Kidney tubule cell (primary cell): Measurements from ENCODE around the gene SACS.

Experiments used
- DNase-seq: peaks from one replicate; pipeline ENCODE4 v3.0.0-alpha.2; 2018; ENCODE audit warnings: low spot score

Gene SACS

GRCh38 chr13:23367907-23368306 lies 65.6 kb downstream of the SACS start:
- DNase-seq = no peak

- DNase-seq = no peak
These were observed 67.8 kb downstream of the SACS start for GRCh38 chr13:23365652-23366051.

GRCh38 chr13:23359882-23360281 lies 73.6 kb downstream of the SACS start:
- no peak for DNase-seq

- no peak for DNase-seq
These were observed 76.2 kb downstream of the SACS start for GRCh38 chr13:23357349-23357748.

GRCh38 chr13:23356368-23356767 lies 77.1 kb downstream of the SACS start:
- no peak for DNase-seq

GRCh38 chr13:23354520-23354919 lies 79.0 kb downstream of the SACS start:
- no peak for DNase-seq

GRCh38 chr13:23352161-23352560 lies 81.3 kb downstream of the SACS start:
- no peak for DNase-seq

GRCh38 chr13:23350009-23350408 lies 83.5 kb downstream of the SACS start:
- peak; percentile 93 for DNase-seq

- no peak for DNase-seq
These were observed 84.2 kb downstream of the SACS start for GRCh38 chr13:23349161-23349897.

GRCh38 chr13:23348262-23349127 lies 85.0 kb downstream of the SACS start:
- DNase-seq = peak; percentile 42

GRCh38 chr13:23347601-23348000 lies 85.9 kb downstream of the SACS start:
- no peak for DNase-seq

- DNase-seq = no peak
These were observed 88.4 kb downstream of the SACS start for GRCh38 chr13:23344931-23345595.

- no peak for DNase-seq
These were observed 94.3 kb downstream of the SACS start for GRCh38 chr13:23339225-23339624.

GRCh38 chr13:23330356-23330755 lies 103.1 kb downstream of the SACS start:
- no peak for DNase-seq

GRCh38 chr13:23325191-23325590 lies 108.3 kb downstream of the SACS start:
- no peak for DNase-seq

GRCh38 chr13:23323946-23324709 lies 109.4 kb downstream of the SACS start:
- no peak for DNase-seq

- DNase-seq = peak; percentile 16
These were observed 110.9 kb downstream of the SACS start for GRCh38 chr13:23322353-23323336.

GRCh38 chr13:23321535-23322241 lies 111.8 kb downstream of the SACS start:
- peak; percentile 98 for DNase-seq

GRCh38 chr13:23320926-23321534 lies 112.5 kb downstream of the SACS start:
- DNase-seq = no peak

GRCh38 chr13:23319883-23320224 lies 113.6 kb downstream of the SACS start:
- DNase-seq = no peak
